ENCODE results near the gene AGPS.
"Not testable (repeated sequence)": the region's sequence is repeated elsewhere in the genome, so short reads cannot be mapped to it uniquely, and the experiment has no call there.

AGPS gene

DNA sequence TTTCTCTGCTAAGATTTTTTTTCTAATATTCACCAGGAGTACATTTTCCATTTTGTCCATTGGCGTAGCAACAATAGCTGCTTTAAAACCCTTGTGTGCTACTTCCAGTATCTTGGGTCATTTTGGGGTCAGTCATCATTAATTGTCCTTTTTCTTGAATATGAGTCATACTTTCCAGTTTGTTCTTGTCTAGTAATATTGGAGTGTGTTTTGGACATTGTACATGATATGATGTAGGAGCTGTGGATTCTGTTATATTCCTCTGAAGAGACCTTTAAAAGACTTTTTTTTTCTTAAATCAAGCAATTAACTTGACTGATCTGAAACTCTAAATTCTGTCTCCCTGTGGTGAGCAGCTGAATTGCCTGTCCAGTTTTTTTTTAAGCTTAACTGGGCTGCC lies 40.8 kb downstream of the AGPS start:
- H3K4me3 ChIP-seq (ENCODE audit: low read depth, low read length): no peak overlapping the region
- no peaks in the 10 kb centered on the region for H3K27me3 ChIP-seq
- no peak for DNase-seq
- TF ChIP-seq, protein P1, sequence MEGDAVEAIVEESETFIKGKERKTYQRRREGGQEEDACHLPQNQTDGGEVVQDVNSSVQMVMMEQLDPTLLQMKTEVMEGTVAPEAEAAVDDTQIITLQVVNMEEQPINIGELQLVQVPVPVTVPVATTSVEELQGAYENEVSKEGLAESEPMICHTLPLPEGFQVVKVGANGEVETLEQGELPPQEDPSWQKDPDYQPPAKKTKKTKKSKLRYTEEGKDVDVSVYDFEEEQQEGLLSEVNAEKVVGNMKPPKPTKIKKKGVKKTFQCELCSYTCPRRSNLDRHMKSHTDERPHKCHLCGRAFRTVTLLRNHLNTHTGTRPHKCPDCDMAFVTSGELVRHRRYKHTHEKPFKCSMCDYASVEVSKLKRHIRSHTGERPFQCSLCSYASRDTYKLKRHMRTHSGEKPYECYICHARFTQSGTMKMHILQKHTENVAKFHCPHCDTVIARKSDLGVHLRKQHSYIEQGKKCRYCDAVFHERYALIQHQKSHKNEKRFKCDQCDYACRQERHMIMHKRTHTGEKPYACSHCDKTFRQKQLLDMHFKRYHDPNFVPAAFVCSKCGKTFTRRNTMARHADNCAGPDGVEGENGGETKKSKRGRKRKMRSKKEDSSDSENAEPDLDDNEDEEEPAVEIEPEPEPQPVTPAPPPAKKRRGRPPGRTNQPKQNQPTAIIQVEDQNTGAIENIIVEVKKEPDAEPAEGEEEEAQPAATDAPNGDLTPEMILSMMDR (IDR thresholded peaks at IDR 0.05; ENCODE audit: low read depth, low read length): no peak
- no peaks in the 10 kb centered on the region for H3K4me1 ChIP-seq
- no peaks in the 10 kb centered on the region for H3K36me3 ChIP-seq
- H3K9me3 ChIP-seq: no peaks in the 10 kb centered on the region

DNA sequence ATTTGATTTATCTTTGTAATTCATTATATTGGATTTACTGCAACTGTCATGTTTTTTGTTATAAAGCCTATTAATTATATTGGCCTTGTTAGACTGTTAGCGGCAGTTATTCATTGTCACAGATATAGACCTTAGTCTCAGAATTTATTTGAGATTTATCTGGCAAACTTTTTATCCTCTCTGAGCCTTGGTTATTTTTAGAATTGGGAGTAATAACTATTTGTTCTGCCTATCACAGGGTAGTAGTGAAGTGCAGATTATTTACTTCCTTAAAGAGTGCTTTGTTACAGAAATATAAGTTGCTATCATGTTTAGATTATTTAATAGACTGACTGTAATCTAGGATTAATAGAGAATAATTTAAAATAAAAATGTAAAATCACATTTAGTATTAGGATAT lies 41.9 kb downstream of the AGPS start:
- TF ChIP-seq, protein P1 (IDR thresholded peaks at IDR 0.05; ENCODE audit: low read depth, low read length): no peak
- no peaks in the 10 kb centered on the region for H3K9me3 ChIP-seq
- DNase-seq: no peak
- H3K4me1 ChIP-seq: no peaks in the 10 kb centered on the region
- H3K4me3 ChIP-seq (ENCODE audit: low read depth, low read length): no peak overlapping the region
- H3K36me3 ChIP-seq: no peaks in the 10 kb centered on the region
- no peaks in the 10 kb centered on the region for H3K27me3 ChIP-seq

DNA sequence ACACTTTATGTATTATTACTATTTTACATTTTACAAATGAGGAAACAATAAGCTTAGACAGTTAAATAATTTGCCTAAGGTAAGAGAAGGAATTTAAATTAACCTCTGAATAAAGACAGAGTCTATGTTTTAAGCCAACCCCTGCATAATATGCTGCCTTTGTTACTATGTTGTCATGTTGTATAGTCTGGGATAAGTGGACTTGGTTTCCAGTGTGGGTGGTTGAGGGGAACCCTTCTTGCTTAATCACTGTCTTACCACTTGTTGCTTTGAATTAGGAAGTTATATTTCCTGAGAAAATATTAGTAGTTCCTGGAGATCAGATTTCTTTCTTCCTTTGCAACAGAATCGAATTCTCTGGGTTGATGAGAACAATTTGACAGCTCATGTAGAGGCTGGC lies 52.6 kb downstream of the AGPS start:
- TF ChIP-seq, protein P1 (IDR thresholded peaks at IDR 0.05; ENCODE audit: low read depth, low read length): no peak
- Histone ChIP-seq H3K27me3 (no peaks in the 10 kb centered on the region), H3K9me3 (no peaks in the 10 kb centered on the region), H3K36me3 (no peaks in the 10 kb centered on the region), H3K4me1 (no peaks in the 10 kb centered on the region), H3K4me3 (ENCODE audit: low read depth, low read length) (no peak overlapping the region)
- no peak for DNase-seq

DNA sequence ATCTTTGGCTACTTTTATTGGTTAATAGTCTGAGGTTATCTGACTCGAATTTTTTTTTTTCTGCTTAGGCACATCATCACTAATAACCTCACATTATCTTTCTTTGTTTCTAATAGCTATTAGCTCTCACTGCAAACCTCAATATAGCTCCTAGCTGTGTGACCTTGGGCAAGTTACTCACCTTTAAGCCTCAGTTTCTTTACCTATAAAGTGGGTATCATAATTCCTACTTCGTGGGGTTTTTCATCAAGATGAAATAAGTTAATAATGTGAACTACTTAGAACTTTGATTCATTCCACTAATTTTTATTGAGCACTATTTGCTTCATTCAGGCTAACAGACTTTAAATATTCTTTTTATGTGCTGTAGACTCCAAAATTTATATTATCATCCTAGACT lies 55.5 kb downstream of the AGPS start:
- no peaks in the 10 kb centered on the region for H3K36me3 ChIP-seq
- TF ChIP-seq, protein P1 (IDR thresholded peaks at IDR 0.05; ENCODE audit: low read depth, low read length): no peak
- no peaks in the 10 kb centered on the region for H3K4me1 ChIP-seq
- H3K4me3 ChIP-seq (ENCODE audit: low read depth, low read length): no peak overlapping the region
- H3K9me3 ChIP-seq: no peaks in the 10 kb centered on the region
- DNase-seq: no peak
- H3K27me3 ChIP-seq: no peaks in the 10 kb centered on the region

DNA sequence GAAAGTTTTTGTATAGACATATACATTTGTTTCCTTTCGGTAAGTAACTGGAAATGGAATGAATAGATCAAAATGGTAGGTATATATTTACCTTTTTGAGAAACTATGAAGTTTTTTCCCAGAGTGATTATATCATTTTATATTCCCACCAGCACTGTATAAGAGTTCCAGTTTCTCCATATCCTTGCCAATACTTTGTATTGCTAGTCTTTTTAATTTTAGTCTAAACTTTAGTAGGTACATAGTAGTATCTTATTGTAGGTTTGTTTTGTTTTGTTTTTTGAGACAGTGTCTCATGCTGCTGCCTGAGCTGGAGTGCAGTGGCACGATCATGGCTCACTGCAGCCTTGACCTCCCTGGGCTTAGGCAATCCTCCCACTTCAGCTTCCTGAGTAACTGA lies 56.6 kb downstream of the AGPS start:
- Histone ChIP-seq H3K9me3 (no peaks in the 10 kb centered on the region), H3K4me1 (no peaks in the 10 kb centered on the region), H3K4me3 (ENCODE audit: low read depth, low read length) (no peak overlapping the region), H3K27me3 (no peaks in the 10 kb centered on the region), H3K36me3 (no peaks in the 10 kb centered on the region)
- TF ChIP-seq, protein P1 (IDR thresholded peaks at IDR 0.05; ENCODE audit: low read depth, low read length): no peak
- no peak for DNase-seq

DNA sequence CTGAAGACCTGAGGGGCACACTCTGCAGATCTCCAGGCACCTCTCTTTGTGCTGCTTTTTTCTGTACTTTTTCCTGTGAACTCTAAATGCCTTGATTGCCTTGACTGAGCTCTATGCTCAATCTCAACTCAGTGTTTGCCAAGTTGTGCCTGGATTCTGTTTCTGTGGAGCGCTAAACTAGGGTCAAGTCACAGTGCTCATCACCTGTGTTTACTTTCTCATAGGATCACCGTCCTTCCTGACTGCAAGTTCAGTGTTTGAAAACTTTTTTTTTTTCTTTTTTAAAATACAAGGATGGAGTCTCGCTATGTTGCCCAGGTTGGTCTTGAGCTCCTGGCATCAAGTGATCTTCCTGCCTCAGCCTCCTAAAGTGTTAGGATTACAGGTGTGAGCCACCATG lies 62.6 kb downstream of the AGPS start:
- Histone ChIP-seq H3K36me3 (no peaks in the 10 kb centered on the region), H3K9me3 (no peaks in the 10 kb centered on the region), H3K4me3 (ENCODE audit: low read depth, low read length) (no peak overlapping the region), H3K4me1 (no peaks in the 10 kb centered on the region), H3K27me3 (no peaks in the 10 kb centered on the region)
- no peak for DNase-seq
- TF ChIP-seq, protein P1 (IDR thresholded peaks at IDR 0.05; ENCODE audit: low read depth, low read length): no peak

DNA sequence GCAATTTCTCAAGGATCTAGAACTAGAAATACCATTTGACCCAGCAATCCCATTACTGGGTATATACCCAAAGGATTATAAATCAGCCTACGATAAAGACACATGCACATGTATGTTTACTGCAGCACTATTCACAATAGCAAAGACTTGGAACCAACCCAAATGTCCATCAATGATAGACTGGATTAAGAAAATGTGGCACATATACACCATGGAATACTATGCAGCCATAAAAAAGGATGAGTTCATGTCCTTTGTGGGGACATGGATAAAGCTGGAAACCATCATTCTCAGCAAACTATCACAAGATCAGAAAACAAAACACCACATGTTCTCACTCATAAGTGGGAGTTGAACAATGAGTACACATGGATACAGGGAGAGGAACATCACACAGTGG lies 67.2 kb downstream of the AGPS start:
- not testable (repeated sequence) for H3K27me3 ChIP-seq; DNase-seq; H3K36me3 ChIP-seq; H3K9me3 ChIP-seq; H3K4me3 ChIP-seq (ENCODE audit: low read depth, low read length); H3K4me1 ChIP-seq

All from BE2C (cell line).